RWPE2 (cell line): ENCODE results near the gene ARL10.

Experiments used
- ATAC-seq: fragments of 200-7000 bp; cut with Tn5 transposase; 3 replicates; pipeline ENCODE4 v1.9.1; 2021; ENCODE audit warnings: low read depth
- DNase-seq: peaks from one replicate; pipeline ENCODE4 v3.0.0-alpha.2; 2020; ENCODE audit warnings: low spot score
- H3K27ac ChIP-seq: fragments of 450-650 bp; 2 replicates; pipeline ENCODE4 v1.5.1; 2017; ENCODE audit warnings: mild to moderate bottlenecking; ENCODE audit not compliant: poor library complexity, severe bottlenecking
- H3K27me3 ChIP-seq: fragments of 250-450 bp; sonication (Bioruptor Pico); 2 replicates; pipeline ENCODE4 v1.5.1; 2021; ENCODE audit warnings: mild to moderate bottlenecking, moderate library complexity; ENCODE audit not compliant: insufficient read depth, poor library complexity, severe bottlenecking
- H3K36me3 ChIP-seq: fragments of 250-450 bp; sonication (Bioruptor Pico); 2 replicates; pipeline ENCODE4 v1.5.1; 2020; ENCODE audit warnings: low read depth, mild to moderate bottlenecking, moderate library complexity
- H3K4me1 ChIP-seq: fragments of 250-450 bp; sonication (Bioruptor Pico); 2 replicates; pipeline ENCODE4 v1.5.1; 2021; ENCODE audit warnings: mild to moderate bottlenecking, moderate library complexity; ENCODE audit not compliant: insufficient read depth, poor library complexity, severe bottlenecking
- H3K4me3 ChIP-seq: fragments of 250-450 bp; sonication (Bioruptor Pico); 2 replicates; pipeline ENCODE4 v1.5.1; 2021; ENCODE audit warnings: mild to moderate bottlenecking, moderate library complexity; ENCODE audit not compliant: severe bottlenecking
- H3K9me3 ChIP-seq: fragments of 250-450 bp; sonication (Bioruptor Pico); 2 replicates; pipeline ENCODE4 v1.5.1; 2021; ENCODE audit warnings: mild to moderate bottlenecking, moderate library complexity; ENCODE audit not compliant: severe bottlenecking
- TF ChIP-seq, protein P1 (sequence below): fragments of 450-650 bp; IDR thresholded peaks from one replicate; pipeline ENCODE4 v1.5.1; 2017; ENCODE audit warnings: mild to moderate bottlenecking, moderate library complexity; ENCODE audit not compliant: poor library complexity, severe bottlenecking

Gene ARL10

DNA sequence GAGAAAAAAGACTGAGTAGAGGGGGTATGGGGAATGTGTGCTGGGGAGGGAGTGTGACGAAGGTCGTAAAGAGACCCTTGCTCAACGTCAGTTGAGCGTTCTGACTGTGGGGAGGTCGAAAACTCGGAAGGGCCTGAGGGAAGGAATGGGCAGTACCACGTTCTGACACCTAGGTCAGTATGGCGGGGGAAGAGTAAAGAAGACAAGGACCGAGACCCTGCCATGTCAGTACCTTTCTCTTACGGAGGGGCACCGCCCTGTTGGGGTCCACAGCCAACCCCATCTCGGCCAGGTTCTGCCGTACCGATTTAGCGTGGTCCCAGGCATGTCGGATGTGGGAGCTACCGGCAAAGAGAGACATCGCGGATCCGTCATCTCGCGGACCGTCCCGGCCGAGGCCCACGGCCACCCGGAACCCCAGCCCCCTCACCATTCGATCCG is 22.7 kb downstream of the ARL10 start:
- TF ChIP-seq, protein P1, sequence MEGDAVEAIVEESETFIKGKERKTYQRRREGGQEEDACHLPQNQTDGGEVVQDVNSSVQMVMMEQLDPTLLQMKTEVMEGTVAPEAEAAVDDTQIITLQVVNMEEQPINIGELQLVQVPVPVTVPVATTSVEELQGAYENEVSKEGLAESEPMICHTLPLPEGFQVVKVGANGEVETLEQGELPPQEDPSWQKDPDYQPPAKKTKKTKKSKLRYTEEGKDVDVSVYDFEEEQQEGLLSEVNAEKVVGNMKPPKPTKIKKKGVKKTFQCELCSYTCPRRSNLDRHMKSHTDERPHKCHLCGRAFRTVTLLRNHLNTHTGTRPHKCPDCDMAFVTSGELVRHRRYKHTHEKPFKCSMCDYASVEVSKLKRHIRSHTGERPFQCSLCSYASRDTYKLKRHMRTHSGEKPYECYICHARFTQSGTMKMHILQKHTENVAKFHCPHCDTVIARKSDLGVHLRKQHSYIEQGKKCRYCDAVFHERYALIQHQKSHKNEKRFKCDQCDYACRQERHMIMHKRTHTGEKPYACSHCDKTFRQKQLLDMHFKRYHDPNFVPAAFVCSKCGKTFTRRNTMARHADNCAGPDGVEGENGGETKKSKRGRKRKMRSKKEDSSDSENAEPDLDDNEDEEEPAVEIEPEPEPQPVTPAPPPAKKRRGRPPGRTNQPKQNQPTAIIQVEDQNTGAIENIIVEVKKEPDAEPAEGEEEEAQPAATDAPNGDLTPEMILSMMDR, result no peak
- DNase-seq (no peak), ATAC-seq (peak; percentile 1)

DNA sequence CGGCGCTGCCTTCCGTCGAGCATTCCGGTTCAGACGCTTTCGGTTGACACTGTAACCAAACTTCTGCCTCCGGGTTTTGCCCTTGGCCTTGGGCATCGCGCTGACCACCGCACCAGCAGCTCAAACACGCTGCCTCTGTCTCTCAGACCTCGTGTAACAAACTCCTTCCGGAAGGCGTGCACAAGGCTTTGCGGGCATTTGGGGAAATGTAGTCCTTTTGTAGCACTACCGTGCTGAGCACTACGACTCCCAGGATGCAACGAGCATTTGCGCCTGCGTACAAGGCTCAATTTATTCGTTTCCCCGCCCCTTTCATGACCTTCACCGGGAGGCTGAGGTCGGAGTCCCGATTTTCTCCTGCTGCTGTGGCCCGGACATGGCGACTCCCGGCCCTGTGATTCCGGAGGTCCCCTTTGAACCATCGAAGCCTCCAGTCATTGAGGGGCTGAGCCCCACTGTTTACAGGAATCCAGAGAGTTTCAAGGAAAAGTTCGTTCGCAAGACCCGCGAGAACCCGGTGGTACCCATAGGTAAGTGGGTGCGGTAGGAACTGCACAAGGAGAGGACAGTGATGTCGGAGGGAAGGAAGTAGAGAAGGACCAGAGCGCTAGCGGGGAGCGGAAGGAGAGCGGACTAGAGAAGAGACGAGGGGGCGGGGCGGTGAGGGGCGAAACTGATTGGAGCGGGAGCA is 23.3 kb downstream of the ARL10 start, which contains the start of the genes HIGD2A and NOP16:
TSS of gene HIGD2A (plus strand) at position 308 of the 691 bp plus-strand sequence. CDS start at position 377, 69 bp downstream.
TSS of gene NOP16 (minus strand) at position 155 of the 691 bp plus-strand sequence. CDS start at position 96, 59 bp downstream.
- peak within 1 kb of the TSS; percentile 79 for H3K27ac ChIP-seq
- ATAC-seq (peak; percentile 87), DNase-seq (peak; percentile 100)
- peaks cover 10% of the 10 kb centered on the region for H3K4me1 ChIP-seq
- H3K9me3 ChIP-seq, result no peaks in the 10 kb centered on the region
- TF ChIP-seq, protein P1, result no peak
- H3K4me3 ChIP-seq, result peak within 1 kb of the TSS; percentile 82
- H3K27me3 ChIP-seq, result no peaks in the 10 kb centered on the region
- peaks cover 79% of the 10 kb centered on the region for H3K36me3 ChIP-seq

More for the DNA sequence above, 22.7 kb downstream of the ARL10 start:
- peaks cover 79% of the 10 kb centered on the region for H3K36me3 ChIP-seq
- peak overlapping the region; percentile 82 for H3K4me3 ChIP-seq
- H3K27ac ChIP-seq, result peak overlapping the region; percentile 79
- peaks cover 10% of the 10 kb centered on the region for H3K4me1 ChIP-seq
- no peaks in the 10 kb centered on the region for H3K9me3 ChIP-seq
- no peaks in the 10 kb centered on the region for H3K27me3 ChIP-seq

DNA sequence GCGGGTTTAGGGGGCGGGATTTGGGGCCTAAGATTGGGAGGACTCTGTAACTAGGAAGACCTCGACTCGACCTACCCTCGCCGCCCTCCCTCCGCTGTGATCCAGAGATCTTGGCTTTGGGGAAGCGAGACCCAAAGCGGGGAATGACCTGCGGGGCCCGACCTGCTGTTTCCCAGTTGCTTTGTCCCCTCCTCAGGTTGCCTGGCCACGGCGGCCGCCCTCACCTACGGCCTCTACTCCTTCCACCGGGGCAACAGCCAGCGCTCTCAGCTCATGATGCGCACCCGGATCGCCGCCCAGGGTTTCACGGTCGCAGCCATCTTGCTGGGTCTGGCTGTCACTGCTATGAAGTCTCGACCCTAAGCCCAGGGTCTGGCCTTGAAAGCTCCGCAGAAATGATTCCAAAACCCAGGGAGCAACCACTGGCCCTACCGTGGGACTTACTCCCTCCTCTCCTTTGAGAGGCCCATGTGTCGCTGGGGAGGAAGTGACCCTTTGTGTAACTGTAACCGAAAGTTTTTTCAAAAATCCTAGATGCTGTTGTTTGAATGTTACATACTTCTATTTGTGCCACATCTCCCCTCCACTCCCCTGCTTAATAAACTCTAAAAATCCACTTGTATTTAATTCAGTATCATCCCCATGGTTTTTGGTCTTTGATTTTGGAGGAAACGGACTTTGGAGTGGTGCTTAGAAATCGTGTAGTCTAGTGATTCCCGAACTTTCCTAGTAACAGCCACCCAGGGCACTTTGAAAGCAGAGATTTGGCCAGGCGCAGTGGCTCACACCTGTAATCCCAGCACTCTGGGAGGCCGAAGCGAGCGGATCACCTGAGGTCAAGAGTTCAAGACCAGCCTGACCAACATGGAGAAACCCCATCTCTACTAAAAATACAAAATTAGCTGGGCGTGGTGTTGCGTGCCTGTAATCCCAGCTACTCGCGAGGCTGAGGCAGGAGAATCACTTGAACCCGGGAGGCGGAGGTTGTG is 24.1 kb downstream of the ARL10 start:
- TF ChIP-seq, protein P1, result no peak
- Histone ChIP-seq H3K36me3 (peaks cover 79% of the 10 kb centered on the region), H3K27me3 (no peaks in the 10 kb centered on the region), H3K4me1 (peaks cover 10% of the 10 kb centered on the region), H3K9me3 (no peaks in the 10 kb centered on the region), H3K4me3 (peak overlapping the region; percentile 82), H3K27ac (peak overlapping the region; percentile 79)
- DNase-seq (no peak), ATAC-seq (peak; percentile 46)

DNA sequence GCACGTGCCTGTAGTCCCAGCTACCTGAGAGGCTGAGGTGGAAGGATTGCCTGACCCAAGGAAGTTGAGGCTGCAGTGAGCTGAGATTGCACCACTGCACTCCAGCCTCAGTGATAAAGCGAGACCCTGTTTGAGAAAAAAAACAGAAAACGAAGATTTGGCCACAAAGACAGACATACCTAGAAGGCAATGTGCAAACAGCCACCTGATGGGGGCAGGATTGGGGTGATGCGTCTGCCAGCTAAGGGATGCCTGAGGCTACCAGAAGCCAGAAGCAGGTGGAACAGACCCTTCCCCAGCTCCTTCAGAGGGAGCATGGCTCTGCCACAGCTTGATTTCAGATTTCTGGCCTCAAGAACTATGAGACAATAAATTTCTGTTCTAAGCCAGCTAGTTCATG is 26.2 kb downstream of the ARL10 start:
- ATAC-seq (no peak), DNase-seq (no peak)
- Histone ChIP-seq H3K4me1 (peaks cover 10% of the 10 kb centered on the region), H3K9me3 (no peaks in the 10 kb centered on the region), H3K27me3 (no peaks in the 10 kb centered on the region), H3K27ac (no peak overlapping the region), H3K36me3 (peaks cover 71% of the 10 kb centered on the region), H3K4me3 (no peak overlapping the region)
- TF ChIP-seq, protein P1, result no peak
